ENCODE results near the gene ITGA8. TPM values are rescaled to one million over a fixed set of nuclear protein-coding genes. Genes with fewer than 3 reads are reported as not detected.

The ITGA8 gene
- polyA plus RNA-seq, 1 donor (not counting 4 experiments of a cell fraction or from before 2014, with no cell fraction given): not detected

DNA sequence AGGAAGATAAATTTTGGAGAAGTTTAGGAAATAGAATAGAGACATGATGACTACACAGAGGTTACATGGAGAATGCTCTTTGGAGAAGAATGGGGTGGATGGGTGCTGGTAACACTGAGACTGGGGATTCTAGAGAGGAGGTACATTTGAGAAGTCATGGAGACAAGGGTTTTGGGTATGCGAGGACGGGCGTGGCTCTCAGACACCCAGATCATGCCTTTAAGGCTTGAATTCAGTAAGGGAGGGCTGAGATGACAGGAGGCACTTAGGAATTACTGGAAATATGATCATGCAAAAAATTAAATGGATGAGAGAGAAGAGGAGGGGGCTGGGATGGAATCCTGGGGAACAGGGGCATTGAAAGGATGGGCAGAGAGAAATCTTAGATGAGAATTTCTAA, 168.8 kb downstream of the ITGA8 start:
- no peaks in the 10 kb centered on the region for H3K4me1 ChIP-seq (ENCODE audit: control insufficient read depth, extremely low read depth, insufficient read depth, low read length)
- no peak overlapping the region for H3K4me3 ChIP-seq (ENCODE audit: control insufficient read depth in 2 of 3, extremely low read depth in 1 of 3, insufficient read depth in 2 of 3, low read depth in 1 of 3, low read length in 3 of 3)
- TF ChIP-seq, protein P1, sequence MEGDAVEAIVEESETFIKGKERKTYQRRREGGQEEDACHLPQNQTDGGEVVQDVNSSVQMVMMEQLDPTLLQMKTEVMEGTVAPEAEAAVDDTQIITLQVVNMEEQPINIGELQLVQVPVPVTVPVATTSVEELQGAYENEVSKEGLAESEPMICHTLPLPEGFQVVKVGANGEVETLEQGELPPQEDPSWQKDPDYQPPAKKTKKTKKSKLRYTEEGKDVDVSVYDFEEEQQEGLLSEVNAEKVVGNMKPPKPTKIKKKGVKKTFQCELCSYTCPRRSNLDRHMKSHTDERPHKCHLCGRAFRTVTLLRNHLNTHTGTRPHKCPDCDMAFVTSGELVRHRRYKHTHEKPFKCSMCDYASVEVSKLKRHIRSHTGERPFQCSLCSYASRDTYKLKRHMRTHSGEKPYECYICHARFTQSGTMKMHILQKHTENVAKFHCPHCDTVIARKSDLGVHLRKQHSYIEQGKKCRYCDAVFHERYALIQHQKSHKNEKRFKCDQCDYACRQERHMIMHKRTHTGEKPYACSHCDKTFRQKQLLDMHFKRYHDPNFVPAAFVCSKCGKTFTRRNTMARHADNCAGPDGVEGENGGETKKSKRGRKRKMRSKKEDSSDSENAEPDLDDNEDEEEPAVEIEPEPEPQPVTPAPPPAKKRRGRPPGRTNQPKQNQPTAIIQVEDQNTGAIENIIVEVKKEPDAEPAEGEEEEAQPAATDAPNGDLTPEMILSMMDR (optimal IDR thresholded peaks at IDR 0.05 in 1 of 3, IDR thresholded peaks at IDR 0.05 in 1 of 3, conservative IDR thresholded peaks at IDR 0.05 in 1 of 3; ENCODE audit: extremely low read depth in 1 of 3, insufficient read depth in 2 of 3, low read length in 3 of 3): no peak
- TF ChIP-seq EZH2 (IDR thresholded peaks at IDR 0.05; ENCODE audit: low read length): no peak
- H3K27ac ChIP-seq (ENCODE audit: control insufficient read depth, insufficient read depth, low read length): no peak overlapping the region
- FAIRE-seq (no peak), DNase-seq (ENCODE audit: low read depth, low spot score) (no peak)
- H3K4me2 ChIP-seq (ENCODE audit: control insufficient read depth, extremely low read depth, insufficient read depth, low read depth, low read length): no peak overlapping the region
- dilution Hi-C loops (cut with MboI; ENCODE audit: extremely low pct_ligation_motif_present, low sequenced_read_pairs): no loop called here
- H3K9ac ChIP-seq (ENCODE audit: control insufficient read depth, extremely low read depth, insufficient read depth, low read length): no peak overlapping the region
- no peaks in the 10 kb centered on the region for H3K9me1 ChIP-seq (ENCODE audit: control insufficient read depth, extremely low read depth, insufficient read depth, low read length)
- H3K36me3 ChIP-seq (ENCODE audit: control insufficient read depth in 2 of 2, extremely low read depth in 1 of 2, insufficient read depth in 2 of 2, low read length in 2 of 2): no peaks in the 10 kb centered on the region
- H3K27me3 ChIP-seq (ENCODE audit: control insufficient read depth, extremely low read depth, insufficient read depth, low read length): no peaks in the 10 kb centered on the region
- H3K9me3 ChIP-seq (ENCODE audit: control insufficient read depth, low read depth, low read length): peaks cover 3% of the 10 kb centered on the region
- no peak overlapping the region for H2AFZ ChIP-seq (ENCODE audit: control insufficient read depth, low read length)
- no peaks in the 10 kb centered on the region for H4K20me1 ChIP-seq (ENCODE audit: control insufficient read depth, extremely low read depth, insufficient read depth, low read length)
- no peaks in the 10 kb centered on the region for H3K79me2 ChIP-seq (ENCODE audit: control insufficient read depth, insufficient read depth, low read length)

DNA sequence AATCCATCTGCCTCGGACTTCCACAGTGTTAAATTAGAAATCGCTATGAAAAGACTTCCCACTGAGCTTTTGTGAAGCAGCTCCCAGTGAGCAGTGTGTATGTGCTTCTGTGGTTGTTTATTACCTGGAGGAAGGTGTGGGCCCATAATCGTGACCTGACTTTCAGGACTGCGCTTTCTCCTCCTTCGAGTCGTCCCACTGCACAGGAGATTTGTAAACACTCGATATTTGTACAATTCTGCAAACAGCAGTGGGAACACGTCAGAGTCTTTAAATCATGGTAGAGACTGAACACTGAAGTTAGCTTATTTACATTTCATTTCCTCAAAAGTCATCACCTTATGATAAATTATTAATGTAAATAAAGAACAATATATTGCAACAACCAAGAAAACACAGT, 171.4 kb downstream of the ITGA8 start:
- Histone ChIP-seq H3K9ac (ENCODE audit: control insufficient read depth, extremely low read depth, insufficient read depth, low read length) (no peak overlapping the region), H4K20me1 (ENCODE audit: control insufficient read depth, extremely low read depth, insufficient read depth, low read length) (no peaks in the 10 kb centered on the region), H3K4me2 (ENCODE audit: control insufficient read depth, extremely low read depth, insufficient read depth, low read depth, low read length) (no peak overlapping the region), H2AFZ (ENCODE audit: control insufficient read depth, low read length) (no peak overlapping the region), H3K4me1 (ENCODE audit: control insufficient read depth, extremely low read depth, insufficient read depth, low read length) (no peaks in the 10 kb centered on the region), H3K36me3 (ENCODE audit: control insufficient read depth in 2 of 2, extremely low read depth in 1 of 2, insufficient read depth in 2 of 2, low read length in 2 of 2) (no peaks in the 10 kb centered on the region), H3K9me1 (ENCODE audit: control insufficient read depth, extremely low read depth, insufficient read depth, low read length) (no peaks in the 10 kb centered on the region), H3K79me2 (ENCODE audit: control insufficient read depth, insufficient read depth, low read length) (no peaks in the 10 kb centered on the region), H3K4me3 (ENCODE audit: control insufficient read depth in 2 of 3, extremely low read depth in 1 of 3, insufficient read depth in 2 of 3, low read depth in 1 of 3, low read length in 3 of 3) (no peak overlapping the region), H3K27ac (ENCODE audit: control insufficient read depth, insufficient read depth, low read length) (no peak overlapping the region), H3K9me3 (ENCODE audit: control insufficient read depth, low read depth, low read length) (peaks cover 3% of the 10 kb centered on the region), H3K27me3 (ENCODE audit: control insufficient read depth, extremely low read depth, insufficient read depth, low read length) (no peaks in the 10 kb centered on the region)
- DNase-seq (ENCODE audit: low read depth, low spot score) (no peak), FAIRE-seq (no peak)
- TF ChIP-seq EZH2 (IDR thresholded peaks at IDR 0.05; ENCODE audit: low read length): no peak
- TF ChIP-seq, protein P1 (optimal IDR thresholded peaks at IDR 0.05 in 1 of 3, IDR thresholded peaks at IDR 0.05 in 1 of 3, conservative IDR thresholded peaks at IDR 0.05 in 1 of 3; ENCODE audit: extremely low read depth in 1 of 3, insufficient read depth in 2 of 3, low read length in 3 of 3): no peak
- dilution Hi-C loops (cut with MboI; ENCODE audit: extremely low pct_ligation_motif_present, low sequenced_read_pairs): no loop called here
